HUDEP-2 (cell line): ENCODE measurements around the gene MAP2K2.

ENCODE experiments used
- DNase-seq, 76 experiments: peaks; one replicate each; lab custom pipeline; 2025; ENCODE audit not compliant: unreplicated experiment in 76 of 76; lab: John Stamatoyannopoulos, UW

The MAP2K2 gene

DNA sequence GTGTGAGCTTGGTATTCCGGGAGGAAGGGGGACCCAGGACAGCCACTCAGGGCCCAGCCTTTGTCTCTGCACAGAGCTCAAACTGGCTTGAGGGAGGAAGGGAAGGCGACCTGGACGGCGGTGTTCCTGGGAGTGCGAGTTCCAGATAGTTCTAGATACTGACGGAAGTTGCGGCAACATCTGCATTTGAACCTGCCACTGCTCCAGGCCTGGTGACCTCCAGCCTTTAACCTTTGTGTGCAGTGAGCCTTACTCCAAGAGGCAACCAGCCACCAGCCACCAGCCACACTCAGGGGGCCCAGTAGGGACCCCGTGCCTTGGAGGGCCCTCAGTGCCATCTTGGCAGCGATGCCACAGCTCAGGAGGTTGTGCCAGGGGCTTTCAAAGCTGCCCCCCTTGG is 41.8 kb downstream of the MAP2K2 start:
- no peak for DNase-seq

DNA sequence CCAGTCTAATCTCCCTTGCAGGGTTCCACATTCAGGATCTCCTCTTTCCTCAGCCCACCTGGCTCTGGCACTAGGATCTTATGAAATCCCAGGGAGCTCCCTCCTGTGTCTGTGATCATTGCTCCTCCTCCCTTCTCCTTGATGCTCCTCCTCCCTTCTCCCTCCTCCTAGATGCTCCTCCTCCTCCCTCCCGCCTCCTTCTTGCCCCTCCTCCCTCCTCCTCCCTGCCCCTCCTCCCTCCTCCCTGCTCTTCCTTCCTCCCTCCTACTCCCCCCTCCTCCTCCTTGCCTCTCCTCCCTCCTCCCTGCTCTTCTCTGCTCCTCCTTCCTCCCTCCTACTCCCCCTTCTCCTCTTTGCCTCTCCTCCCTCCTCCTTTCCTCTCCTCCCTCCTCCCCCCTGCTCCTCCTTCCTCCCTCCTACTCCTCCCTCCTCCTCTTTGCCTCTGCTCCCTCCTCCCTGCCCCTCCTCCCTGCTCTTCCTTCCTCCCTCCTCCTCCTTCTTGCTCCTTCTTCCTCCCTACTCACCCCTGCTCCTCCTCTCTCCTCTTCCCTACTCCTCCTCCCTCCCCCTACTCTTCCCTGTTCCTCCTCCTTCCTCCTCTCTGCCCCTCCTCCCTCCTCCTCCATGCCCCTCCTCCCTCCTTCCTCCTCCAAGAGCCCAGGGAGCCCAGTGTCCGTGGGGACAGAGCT is 42.3 kb downstream of the MAP2K2 start:
- DNase-seq, result peak in 10 of 76 experiments; percentile 16 to 44 (median 25)

DNA sequence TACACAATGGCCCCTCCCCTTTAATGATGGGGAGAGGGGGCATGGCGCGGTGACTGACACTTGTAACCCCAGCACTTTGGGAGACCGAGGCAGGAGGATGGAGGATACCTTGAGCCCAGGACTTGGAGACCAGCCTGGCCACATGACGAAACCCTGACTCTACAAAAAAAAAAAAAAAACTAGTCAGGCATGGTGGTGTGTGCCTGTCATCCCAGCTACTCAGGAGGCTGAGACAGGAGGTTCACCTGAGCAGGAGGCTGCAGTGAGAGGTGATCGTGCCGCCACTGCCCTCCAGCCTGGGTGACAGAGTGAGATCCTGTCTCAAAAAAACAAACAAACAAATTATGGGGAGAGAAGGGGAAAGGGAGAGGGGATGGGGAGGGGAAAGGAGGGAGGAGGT is 43.4 kb downstream of the MAP2K2 start:
- DNase-seq, result no peak

DNA sequence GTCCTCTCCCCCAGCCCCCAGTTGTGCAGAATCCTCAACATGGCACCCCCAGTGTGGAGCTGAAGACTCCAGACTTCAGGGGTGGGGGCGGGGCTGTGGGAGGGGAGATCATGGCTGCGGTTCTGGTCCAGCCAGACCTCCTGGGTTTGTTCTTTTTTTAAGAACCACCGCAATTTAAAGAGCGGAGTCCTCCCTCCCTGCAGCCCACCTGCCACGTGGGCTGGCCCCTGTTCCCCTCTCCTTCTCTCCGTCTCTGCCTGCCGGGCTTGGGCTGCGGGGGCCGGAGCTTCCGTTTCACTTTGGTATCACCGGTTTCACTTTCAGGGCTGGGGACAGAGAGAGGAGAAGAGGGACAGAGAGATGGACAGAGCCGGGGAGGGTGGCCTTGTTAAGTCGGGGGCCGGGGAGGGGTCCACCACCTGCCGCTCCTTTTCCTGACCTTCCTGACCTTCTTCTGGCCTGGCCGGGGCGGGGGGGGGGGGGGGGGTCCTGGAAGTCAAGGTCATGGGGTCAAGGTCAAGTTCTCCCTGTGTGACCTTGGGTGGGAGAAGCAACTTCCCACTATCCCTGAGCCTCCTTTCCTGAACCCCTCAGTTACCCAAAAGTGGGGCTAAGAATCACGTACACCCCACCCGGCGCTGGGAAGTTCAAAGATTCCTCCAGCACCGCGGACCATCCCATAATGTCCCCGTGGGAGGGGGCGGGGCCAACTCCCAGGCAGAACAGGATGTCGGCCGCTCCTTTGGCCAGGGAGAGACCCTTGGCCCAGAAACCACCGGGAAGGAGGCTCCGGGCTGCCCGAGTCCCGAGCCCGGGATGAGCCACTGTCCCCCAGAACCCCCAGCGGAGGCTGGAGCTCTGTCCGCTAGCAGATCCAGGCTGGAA is 45.9 kb downstream of the MAP2K2 start:
- peak in 9 of 76 experiments; percentile 25 to 41 (median 31) for DNase-seq

DNA sequence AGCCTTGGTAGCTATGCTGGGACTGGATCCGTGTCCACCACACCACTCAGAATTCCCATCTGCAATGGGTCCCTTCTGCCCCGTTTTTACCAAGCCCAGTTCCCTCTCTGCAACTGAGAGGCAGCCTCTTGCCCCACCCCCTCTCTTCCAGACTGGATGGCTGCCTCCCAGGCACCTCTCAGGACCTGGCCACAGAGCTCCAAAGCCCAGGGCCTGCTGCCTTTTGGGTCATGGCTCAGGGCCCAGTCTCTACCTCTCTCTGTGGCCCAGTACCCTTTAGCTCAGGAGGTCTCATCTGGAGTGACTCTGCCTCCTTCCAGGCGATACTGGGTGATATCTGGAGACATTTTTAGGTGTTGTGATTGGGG is 46.9 kb downstream of the MAP2K2 start:
- DNase-seq, result no peak

DNA sequence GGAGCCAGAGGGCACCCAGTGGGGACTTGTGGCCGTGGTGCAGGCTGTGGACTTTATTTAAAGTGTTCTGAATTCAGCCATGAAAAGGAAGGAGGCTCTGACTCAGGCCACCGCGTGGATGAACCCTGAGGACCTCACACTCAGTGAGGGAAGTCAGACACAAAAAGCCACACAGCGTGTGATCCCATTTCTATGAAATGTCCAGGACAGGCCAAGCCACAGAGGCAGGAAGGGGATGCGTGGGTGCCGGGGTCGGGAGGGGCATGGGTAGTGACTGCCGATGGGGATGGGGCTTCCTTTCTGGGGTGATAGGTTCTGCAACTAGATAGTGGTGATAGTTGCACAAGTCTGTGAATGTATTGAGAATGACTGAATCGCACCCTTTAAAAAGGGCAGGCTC is 48.5 kb downstream of the MAP2K2 start:
- no peak for DNase-seq

DNA sequence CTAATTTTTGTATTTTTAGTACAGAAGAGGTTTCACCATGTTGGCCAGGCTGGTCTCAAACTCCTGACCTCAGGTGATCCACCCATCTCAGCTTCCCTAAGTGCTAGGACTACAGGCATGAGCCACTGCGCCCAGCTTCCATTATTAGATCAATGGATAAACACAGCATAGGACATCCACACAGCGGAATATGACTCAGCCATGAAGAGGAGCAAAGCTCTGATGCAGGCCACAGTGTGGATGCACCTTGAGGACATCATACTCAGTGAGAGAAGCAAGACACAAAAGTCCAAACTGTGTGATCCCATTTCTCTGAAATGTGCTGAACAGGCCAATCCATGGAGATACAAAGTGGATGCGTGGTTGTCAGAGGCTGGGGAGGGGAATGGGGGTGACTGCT is 52.3 kb downstream of the MAP2K2 start:
- no peak for DNase-seq

DNA sequence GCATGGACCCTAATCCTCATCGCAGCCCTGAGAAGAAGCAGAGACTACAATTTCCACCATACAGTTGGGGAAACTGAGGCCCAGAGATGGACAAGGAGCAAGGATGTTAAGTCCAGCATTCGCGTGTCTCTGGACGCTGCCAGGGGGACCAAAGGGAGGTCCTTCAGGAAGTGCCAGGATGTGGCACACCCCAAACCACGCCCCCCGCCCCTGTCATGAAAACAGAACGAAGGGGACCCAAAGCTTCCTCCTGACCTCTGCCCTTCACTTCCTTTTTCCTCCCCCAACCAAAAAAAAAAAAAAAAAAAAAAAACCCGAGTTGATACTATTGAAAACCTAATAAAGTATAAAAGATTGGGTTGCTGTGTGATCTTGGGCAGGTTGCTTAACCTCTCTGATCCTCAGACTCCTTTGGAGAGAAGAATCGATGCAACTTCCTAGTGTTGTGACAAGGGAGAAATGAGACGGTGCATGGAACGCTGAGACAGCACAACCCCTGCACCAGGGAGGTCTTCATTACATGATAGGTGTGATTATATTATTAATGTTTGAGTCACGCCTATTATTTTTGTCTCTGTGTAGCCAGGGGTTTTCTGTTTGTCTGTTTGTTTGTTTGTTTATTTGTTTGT is 54.5 kb downstream of the MAP2K2 start:
- no peak for DNase-seq

DNA sequence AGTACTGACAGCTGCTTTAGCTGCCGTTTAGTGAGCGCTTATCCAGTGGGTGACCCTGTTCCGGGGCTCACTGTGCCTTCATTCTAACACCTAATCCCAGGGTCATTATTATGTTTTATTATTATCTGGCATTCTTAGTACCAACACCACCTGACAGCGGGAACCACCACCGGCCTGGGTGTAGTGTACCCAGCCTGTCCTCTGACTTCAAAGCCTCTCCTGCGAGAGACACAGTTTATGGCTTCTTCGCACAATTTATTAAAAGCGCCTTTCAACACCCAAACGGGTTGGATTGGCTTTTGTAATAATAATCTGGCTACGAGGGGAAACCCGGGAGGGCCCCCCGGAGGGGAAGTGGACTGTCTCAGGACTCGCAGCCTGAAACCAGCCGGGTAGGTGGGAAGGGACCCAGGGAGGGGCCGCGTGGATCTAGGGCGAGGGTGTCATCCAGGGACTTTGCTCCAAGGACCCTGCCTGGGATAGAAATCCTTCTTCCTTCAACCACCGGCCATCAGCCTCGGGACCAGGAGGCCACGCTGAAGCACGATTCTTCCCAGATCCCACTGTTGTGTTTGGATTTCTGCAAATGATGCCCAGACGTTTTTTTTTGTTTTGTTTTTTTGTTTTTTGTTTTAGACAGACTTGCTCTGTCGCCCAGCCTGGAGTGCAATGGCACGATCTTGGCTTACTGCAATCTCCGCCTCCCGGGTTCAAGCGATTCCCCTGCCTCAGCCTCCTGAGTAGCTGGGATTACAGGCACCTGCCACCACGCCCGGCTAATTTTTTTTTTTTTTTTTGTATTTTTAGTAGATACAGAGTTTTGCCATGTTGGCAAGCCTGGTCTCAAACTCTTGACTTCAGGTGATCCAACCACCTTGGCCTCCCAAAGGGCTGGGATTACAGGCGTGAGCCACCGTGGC is 55.6 kb downstream of the MAP2K2 start:
- peak in 9 of 76 experiments; percentile 30 to 61 (median 48) for DNase-seq

DNA sequence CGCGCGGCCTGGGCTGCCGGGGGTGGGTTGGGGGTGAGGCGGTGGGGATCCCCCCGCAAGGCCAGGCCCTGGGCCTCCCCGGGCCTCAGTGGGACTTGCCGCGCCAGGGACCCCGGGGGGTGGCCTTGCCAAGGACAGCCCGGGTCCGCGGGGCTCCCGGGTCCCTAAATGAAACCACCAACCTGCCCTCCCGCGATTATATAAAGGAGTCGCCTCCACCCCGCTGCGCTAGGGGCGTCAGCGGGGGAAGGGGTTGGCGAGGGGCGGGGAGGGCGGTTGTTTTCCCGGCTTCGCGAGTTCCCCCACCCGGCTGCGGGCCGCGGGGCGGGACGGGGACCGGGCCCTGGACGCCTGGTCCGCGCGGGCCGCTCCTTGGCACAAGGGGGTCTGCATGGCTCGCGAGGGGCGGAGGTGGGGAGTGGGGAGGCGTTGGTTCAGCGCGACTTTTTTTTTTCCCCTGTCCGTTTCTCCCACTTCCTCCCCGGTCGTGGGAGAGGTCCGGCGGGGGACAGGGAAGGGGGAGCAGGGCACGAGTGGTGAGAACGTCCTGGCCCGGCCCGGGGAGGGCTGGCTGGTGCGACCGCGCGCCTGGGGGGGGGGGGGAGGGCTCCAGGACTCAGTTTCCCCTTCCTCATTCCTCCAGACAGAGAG is 56.4 kb downstream of the MAP2K2 start:
- DNase-seq, result peak in 48 of 76 experiments; percentile 48 to 94 (median 78)

DNA sequence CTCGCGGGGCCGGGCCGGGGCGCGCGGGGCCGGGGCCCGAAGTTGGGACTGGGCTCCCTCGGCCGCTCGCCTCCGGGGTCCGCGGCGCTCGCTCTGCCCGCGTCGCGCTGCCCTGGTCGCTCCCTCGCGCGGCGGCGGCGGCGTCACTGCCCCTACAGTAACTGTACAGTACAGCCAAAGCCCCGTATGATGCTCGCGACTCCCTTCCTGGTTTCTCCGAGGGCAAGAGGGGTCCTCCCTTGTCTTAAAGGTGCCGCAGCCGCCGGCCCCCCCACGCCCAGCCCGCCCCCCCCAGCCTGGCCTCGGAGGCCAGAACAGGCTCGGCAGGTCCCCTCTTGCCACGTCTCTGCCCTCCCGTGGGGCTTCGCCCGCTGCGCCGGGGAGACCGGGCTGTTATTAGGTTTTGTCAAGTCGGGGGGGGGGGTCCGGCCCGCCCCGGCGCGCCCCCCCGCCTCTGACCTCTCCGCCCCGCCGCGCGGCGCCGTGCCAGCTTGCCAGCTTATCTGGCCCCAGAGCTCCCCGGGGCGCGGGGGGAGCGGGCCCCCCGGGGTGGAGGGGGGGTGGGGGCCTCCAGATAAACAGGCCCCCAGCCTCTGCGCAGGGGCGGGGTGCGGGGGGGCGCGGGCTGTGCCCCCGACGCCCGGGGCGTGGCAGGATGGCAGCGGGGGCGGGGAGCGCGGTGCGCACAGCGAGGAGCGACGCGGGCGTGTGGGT is 57.1 kb downstream of the MAP2K2 start, which contains the start of gene ZBTB7A:
Gene ZBTB7A, minus strand, starts transcription at position 218 of the 714 bp plus-strand sequence. CDS start 11,667 bp downstream, outside the sequence.
- DNase-seq, result peak; percentile 77 to 99 (median 98)

DNA sequence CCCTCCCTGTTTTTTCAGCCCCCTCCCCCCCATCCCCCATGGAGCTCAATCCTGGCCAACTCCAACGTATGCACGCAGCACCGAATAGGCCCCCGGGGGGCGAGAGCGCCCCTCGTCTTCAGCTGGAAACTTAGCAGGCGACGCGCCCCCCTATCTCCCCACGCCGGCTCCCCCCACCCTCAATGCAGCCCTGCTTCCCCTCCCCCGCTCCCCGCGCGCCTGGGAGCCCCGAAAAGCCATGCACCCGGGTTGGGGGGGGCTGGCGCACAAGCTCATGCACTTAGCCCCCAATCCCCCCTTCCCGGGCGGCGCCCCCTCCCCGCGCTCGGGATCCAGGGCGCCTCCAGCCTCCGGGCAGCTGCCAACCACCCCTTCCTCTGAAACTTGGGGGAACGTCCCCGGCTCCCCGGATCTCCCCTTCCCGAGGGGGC is 57.7 kb downstream of the MAP2K2 start:
- DNase-seq, result peak in 6 of 76 experiments; percentile 53 to 72 (median 64)

DNA sequence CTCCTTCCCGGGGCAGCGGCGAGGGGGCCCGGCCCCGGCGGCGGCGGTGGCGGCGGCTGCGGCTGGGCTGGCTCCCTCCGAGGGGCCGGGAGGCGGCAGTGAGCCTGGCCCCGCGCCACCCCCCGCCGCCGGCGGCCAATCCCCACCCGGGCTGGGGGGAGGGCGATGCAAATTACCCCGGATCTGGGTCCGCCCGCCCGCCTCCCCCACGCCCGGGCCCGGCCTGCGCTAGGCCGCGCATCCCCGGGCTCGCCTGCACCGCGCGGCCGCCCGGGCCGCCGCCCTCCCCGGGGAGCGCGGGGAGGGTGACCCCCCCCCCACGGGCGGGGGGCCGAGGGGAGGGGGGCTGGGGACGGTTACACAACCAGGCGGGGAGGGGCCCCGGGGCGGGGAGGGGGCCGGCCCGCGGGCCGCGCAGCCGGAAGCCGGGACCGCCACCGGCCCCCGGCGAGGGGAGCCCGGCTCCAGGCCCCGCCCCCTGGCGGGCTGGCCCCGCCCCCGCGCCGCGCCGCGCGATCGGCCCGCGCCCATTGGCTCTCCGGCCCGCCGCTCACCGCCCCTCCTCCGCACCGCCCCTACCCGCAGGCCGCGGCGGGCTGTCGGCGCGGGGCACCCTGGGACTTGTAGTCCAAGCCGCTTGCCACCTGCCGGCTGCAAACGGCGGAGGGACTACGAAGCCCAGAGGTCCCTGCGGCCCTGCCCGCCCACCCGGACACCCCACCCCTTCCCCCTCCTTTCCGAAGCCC is 58.3 kb downstream of the MAP2K2 start:
- DNase-seq, result peak in 74 of 76 experiments; percentile 66 to 99 (median 98)

DNA sequence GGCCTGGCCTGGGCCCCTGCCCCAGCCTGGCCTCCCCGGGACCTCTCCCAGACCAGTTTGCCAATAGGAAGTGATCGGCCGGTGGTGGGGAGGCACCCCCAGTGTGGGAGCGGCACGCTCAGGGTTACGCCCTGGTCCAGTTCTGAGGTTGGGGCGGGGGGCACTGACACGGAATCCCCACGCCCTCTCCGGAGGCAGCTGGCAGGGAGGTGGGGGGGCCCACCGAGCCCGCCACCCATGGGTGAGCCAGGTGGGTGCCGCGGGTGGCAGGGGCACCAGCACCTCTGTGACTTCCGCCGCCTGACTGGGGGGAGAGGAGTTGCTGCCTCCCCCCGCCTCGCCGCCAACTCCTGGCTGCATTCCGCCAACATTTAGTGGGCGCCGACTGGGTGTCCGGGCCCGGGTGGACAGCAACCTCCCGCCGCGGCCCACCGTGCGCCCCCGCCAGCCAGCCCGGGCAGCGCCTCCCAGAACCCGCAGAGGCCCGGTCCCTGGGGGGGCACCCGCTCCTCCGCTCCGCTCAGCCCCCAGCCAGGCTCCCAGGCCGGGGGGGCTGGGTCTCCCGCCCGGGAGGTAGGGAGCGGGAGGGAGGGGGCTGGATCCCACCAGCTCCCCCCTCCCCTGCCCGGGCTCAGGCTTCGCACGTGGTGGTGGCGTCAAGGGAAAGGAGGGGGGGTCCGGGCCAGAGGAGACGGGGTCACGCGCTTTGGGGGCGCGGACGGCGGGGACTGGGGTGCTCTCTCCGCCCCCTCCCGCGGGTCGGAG is 59.2 kb downstream of the MAP2K2 start:
- DNase-seq, result peak in 33 of 76 experiments; percentile 23 to 61 (median 38)

DNA sequence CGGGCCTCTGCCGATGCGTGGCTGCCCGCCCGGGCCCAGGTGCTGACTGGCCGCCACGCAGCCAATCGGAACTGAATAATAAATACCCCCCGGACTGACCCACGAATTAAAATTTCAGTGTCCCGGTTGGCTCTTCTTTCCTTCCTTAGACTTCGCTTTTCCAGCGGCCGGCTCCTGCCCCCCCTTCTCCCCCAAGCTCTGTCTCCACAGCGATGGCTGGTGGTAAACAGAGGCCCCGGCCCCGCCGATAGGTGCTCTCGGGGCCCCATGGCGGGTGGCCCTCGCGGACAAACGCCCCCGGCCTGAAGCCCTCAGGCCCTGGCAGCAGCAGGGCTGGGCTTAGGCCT is 59.8 kb downstream of the MAP2K2 start:
- peak in 1 of 76 experiments; percentile 50 for DNase-seq

DNA sequence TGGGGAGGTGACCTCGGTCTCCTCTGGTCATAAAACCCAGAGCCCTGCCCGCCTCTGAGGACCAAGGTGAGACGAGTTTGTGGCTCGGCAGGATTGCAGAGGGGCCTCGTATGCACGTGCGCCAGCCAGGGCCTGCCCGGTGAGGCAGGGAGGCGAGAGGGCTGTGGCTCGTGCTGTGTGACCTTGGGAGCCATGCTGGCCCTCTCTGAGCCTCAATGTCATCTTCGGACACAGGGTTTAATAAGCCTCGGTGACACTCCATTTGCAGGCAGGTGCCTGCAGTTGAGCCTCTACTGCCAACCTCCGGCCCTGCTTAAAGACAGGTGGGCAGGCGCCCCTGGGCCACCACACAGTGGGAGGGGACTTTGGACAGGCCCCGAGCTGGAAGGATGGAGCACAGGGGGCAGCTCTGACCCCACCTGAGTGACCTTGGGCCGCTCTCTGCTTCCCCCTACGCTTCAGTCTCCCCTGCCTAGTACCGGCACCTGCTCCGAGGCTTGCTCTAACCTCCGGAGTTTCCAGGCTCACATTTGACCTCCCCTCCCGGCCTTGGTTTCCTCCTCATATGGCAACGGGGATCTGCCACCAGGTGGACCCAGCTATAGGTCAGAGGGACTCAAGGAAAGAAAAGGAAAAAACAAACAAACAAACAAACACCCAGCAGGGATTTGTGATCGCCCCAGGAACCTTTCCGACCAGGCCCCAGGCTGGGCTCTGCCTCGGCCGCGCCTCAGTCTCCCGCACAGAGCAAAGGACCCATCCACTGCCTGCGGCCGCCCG is 60.4 kb downstream of the MAP2K2 start:
- DNase-seq, result no peak
